Upper lobe of left lung (tissue), 4 donors: ENCODE data around the gene PKN2.

Experiments used
- EP300 ChIP-seq, 4 donors: sonication (generic); formaldehyde crosslinking; IDR thresholded peaks; one replicate each; pipeline ENCODE4 v1.5.1; 2017; ENCODE audit warnings: antibody characterized with exemption in 4 of 4, control low read depth in 2 of 4
- POLR2A ChIP-seq, 4 donors: fragments of 450-650 bp; IDR thresholded peaks; one replicate each; pipeline ENCODE4 v1.5.1; 2016 to 2017; ENCODE audit warnings: antibody characterized with exemption in 4 of 4, mild to moderate bottlenecking in 2 of 4
- POLR2AphosphoS5 ChIP-seq, 2 donors: sonication (generic); formaldehyde crosslinking; IDR thresholded peaks; one replicate each; pipeline ENCODE4 v1.5.1; 2017; ENCODE audit warnings: antibody characterized with exemption in 2 of 2
- TF ChIP-seq, protein P1 (sequence below), 6 experiments: fragments of 450-650 bp in 4 of 6; fragments of 200-600 bp in 2 of 6; sonication (generic) in 2 of 6; IDR thresholded peaks; one replicate each; pipeline ENCODE4 v1.5.1; 2016 to 2019; ENCODE audit warnings: antibody characterized with exemption in 6 of 6

DNA sequence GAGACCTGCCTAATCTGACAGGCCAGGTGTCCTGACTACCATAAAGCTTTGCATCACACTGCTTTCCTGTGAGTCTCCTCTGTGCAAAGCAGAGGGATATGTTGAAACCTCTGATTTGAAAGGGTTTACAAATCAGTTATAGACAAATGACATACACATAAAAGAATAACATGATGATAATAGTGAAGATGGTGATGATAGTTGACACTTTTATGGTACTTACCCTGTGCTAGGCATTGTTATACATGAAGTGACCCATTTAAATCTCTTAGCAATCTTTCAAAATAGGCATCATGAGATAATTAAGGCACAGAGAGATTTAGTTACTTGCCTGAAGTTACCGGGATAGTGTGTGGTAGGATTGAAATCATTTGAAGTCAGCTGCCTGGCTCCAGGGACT, 34.1 kb upstream of the PKN2 start:
- TF ChIP-seq, protein P1, sequence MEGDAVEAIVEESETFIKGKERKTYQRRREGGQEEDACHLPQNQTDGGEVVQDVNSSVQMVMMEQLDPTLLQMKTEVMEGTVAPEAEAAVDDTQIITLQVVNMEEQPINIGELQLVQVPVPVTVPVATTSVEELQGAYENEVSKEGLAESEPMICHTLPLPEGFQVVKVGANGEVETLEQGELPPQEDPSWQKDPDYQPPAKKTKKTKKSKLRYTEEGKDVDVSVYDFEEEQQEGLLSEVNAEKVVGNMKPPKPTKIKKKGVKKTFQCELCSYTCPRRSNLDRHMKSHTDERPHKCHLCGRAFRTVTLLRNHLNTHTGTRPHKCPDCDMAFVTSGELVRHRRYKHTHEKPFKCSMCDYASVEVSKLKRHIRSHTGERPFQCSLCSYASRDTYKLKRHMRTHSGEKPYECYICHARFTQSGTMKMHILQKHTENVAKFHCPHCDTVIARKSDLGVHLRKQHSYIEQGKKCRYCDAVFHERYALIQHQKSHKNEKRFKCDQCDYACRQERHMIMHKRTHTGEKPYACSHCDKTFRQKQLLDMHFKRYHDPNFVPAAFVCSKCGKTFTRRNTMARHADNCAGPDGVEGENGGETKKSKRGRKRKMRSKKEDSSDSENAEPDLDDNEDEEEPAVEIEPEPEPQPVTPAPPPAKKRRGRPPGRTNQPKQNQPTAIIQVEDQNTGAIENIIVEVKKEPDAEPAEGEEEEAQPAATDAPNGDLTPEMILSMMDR (IDR thresholded peaks at IDR 0.05), result no peak
- TF ChIP-seq POLR2A (IDR thresholded peaks at IDR 0.05) (no peak), POLR2AphosphoS5 (IDR thresholded peaks at IDR 0.05) (no peak), EP300 (IDR thresholded peaks at IDR 0.05) (no peak)
